ENCODE data around the gene ARHGEF16.

DNA sequence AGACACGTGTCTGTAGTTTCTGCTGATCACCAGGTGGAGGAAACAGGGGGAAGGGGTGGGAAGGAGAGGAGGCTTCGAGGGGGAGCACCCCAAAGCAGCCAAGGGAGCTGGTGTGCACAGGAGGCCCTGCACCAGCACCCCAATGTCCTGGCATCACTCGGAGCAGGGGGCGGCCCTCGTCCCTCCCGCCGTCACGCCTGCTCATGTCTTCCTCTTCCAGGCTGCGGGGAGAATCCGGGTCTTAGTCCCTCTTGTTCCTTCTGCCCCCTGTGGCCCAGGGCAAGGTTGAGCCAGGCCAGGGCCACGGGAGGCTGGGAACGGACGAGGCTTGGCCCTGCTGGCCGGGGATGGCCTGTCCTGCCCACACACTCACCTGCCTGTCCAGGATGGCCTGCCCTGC lies 21.4 kb upstream of the ARHGEF16 start:
- TF ChIP-seq CTCF (IDR thresholded peaks at IDR 0.05) (no peak), ZFX (IDR thresholded peaks at IDR 0.05; ENCODE audit: borderline replicate concordance) (no peak)
